NB4 (cell line): ENCODE results near the gene RASAL2.

ENCODE experiments used
- DNase-seq: peaks from one replicate; pipeline ENCODE4 v3.0.0; 2010; ENCODE audit warnings: low read depth
- H3K4me3 ChIP-seq: one replicate; pipeline ENCODE4 v1.5.1; 2011; ENCODE audit warnings: mild to moderate bottlenecking, low read depth, low read length, moderate library complexity
- CTCF ChIP-seq: IDR thresholded peaks from one replicate; pipeline ENCODE4 v1.5.1; 2012; ENCODE audit warnings: low read depth, low read length
- MAX ChIP-seq: IDR thresholded peaks from 2 replicates; pipeline ENCODE4 v1.6.1; 2011; ENCODE audit warnings: low read depth, low read length
- MYC ChIP-seq: IDR thresholded peaks from 2 replicates; pipeline ENCODE4 v1.6.1; 2011; ENCODE audit warnings: low read depth, low read length
- POLR2A ChIP-seq: IDR thresholded peaks from 2 replicates; pipeline ENCODE4 v1.6.1; 2011; ENCODE audit warnings: mild to moderate bottlenecking; ENCODE audit not compliant: insufficient read length; ENCODE audit errors: extremely low read depth

The RASAL2 gene

GRCh38 chr1:178101266-178101630 is 7.3 kb downstream of the RASAL2 start:
- H3K4me3 ChIP-seq, result no peak overlapping the region

GRCh38 chr1:178101654-178102053 is 7.8 kb downstream of the RASAL2 start:
- TF ChIP-seq MYC (no peak), MAX (no peak), CTCF (no peak), POLR2A (no peak)
- no peak overlapping the region for H3K4me3 ChIP-seq
- no peak for DNase-seq

More at GRCh38 chr1:178101266-178101630, 7.3 kb downstream of the RASAL2 start:
- DNase-seq, result no peak
- no peak for TF ChIP-seq MAX
- TF ChIP-seq POLR2A, result no peak
- TF ChIP-seq CTCF, result no peak
- TF ChIP-seq MYC, result no peak

GRCh38 chr1:178102218-178102617 is 8.3 kb downstream of the RASAL2 start:
- TF ChIP-seq MAX, result no peak
- no peak for TF ChIP-seq CTCF
- TF ChIP-seq POLR2A, result no peak
- no peak for TF ChIP-seq MYC
- H3K4me3 ChIP-seq, result no peak overlapping the region
- no peak for DNase-seq

GRCh38 chr1:178107823-178108222 is 13.9 kb downstream of the RASAL2 start:
- H3K4me3 ChIP-seq, result no peak overlapping the region
- no peak for DNase-seq
- TF ChIP-seq MYC, result no peak
- TF ChIP-seq MAX, result no peak
- no peak for TF ChIP-seq CTCF
- TF ChIP-seq POLR2A, result no peak

GRCh38 chr1:178109348-178110143 is 15.6 kb downstream of the RASAL2 start:
- H3K4me3 ChIP-seq, result no peak overlapping the region
- TF ChIP-seq POLR2A (no peak), MYC (no peak), MAX (no peak), CTCF (no peak)
- DNase-seq, result no peak
